Measurements from ENCODE around the gene PLXDC2. TPM values are rescaled to one million over a fixed set of nuclear protein-coding genes. Genes with fewer than 3 reads are reported as not detected.
"Not testable (repeated sequence)": the region's sequence is repeated elsewhere in the genome, so short reads cannot be mapped to it uniquely, and the experiment has no call there.

PLXDC2 gene
- total RNA-seq, 1 experiment from 2014 or later, result 21.9 TPM

- no peaks in the 10 kb centered on the region for H3K36me3 ChIP-seq (replicated peaks; ENCODE audit: control insufficient read depth, insufficient read depth, low read length)
- no peak for DNase-seq
- H3K27me3 ChIP-seq (ENCODE audit: control insufficient read depth, insufficient read depth, low read length), result no peaks in the 10 kb centered on the region
- H3K4me3 ChIP-seq (ENCODE audit: insufficient read depth, low read depth, low read length), result no peak overlapping the region
Measured at GRCh38 chr10:20004087-20004523, 187.9 kb downstream of the PLXDC2 start.

- DNase-seq, result no peak
- H3K4me3 ChIP-seq (ENCODE audit: insufficient read depth, low read depth, low read length), result no peak overlapping the region
- H3K27me3 ChIP-seq (ENCODE audit: control insufficient read depth, insufficient read depth, low read length), result no peaks in the 10 kb centered on the region
- H3K36me3 ChIP-seq (replicated peaks; ENCODE audit: control insufficient read depth, insufficient read depth, low read length), result no peaks in the 10 kb centered on the region
Measured at GRCh38 chr10:20005638-20006037, 189.4 kb downstream of the PLXDC2 start.

- Histone ChIP-seq H3K27me3 (ENCODE audit: control insufficient read depth, insufficient read depth, low read length) (no peaks in the 10 kb centered on the region), H3K36me3 (replicated peaks; ENCODE audit: control insufficient read depth, insufficient read depth, low read length) (no peaks in the 10 kb centered on the region), H3K4me3 (ENCODE audit: insufficient read depth, low read depth, low read length) (no peak overlapping the region)
- no peak for DNase-seq
Measured at GRCh38 chr10:20006169-20006870, 190.1 kb downstream of the PLXDC2 start.

- H3K27me3 ChIP-seq (ENCODE audit: control insufficient read depth, insufficient read depth, low read length), result no peaks in the 10 kb centered on the region
- H3K4me3 ChIP-seq (ENCODE audit: insufficient read depth, low read depth, low read length), result no peak overlapping the region
- H3K36me3 ChIP-seq (replicated peaks; ENCODE audit: control insufficient read depth, insufficient read depth, low read length), result no peaks in the 10 kb centered on the region
- no peak for DNase-seq
Measured at GRCh38 chr10:20007426-20007825, 191.2 kb downstream of the PLXDC2 start.

- Histone ChIP-seq H3K4me3 (ENCODE audit: insufficient read depth, low read depth, low read length) (no peak overlapping the region), H3K27me3 (ENCODE audit: control insufficient read depth, insufficient read depth, low read length) (no peaks in the 10 kb centered on the region), H3K36me3 (replicated peaks; ENCODE audit: control insufficient read depth, insufficient read depth, low read length) (no peaks in the 10 kb centered on the region)
- no peak for DNase-seq
Measured at GRCh38 chr10:20013991-20014750, 197.9 kb downstream of the PLXDC2 start.

GRCh38 chr10:20017961-20018360, 201.7 kb downstream of the PLXDC2 start:
- Histone ChIP-seq H3K36me3 (replicated peaks; ENCODE audit: control insufficient read depth, insufficient read depth, low read length) (no peaks in the 10 kb centered on the region), H3K4me3 (ENCODE audit: insufficient read depth, low read depth, low read length) (no peak overlapping the region), H3K27me3 (ENCODE audit: control insufficient read depth, insufficient read depth, low read length) (no peaks in the 10 kb centered on the region)
- DNase-seq, result no peak

GRCh38 chr10:20020677-20021076, 204.4 kb downstream of the PLXDC2 start:
- no peak for DNase-seq
- no peaks in the 10 kb centered on the region for H3K27me3 ChIP-seq (ENCODE audit: control insufficient read depth, insufficient read depth, low read length)
- no peaks in the 10 kb centered on the region for H3K36me3 ChIP-seq (replicated peaks; ENCODE audit: control insufficient read depth, insufficient read depth, low read length)
- H3K4me3 ChIP-seq (ENCODE audit: insufficient read depth, low read depth, low read length), result no peak overlapping the region

GRCh38 chr10:20029523-20029922, 213.3 kb downstream of the PLXDC2 start:
- Histone ChIP-seq H3K36me3 (replicated peaks; ENCODE audit: control insufficient read depth, insufficient read depth, low read length) (no peaks in the 10 kb centered on the region), H3K4me3 (ENCODE audit: insufficient read depth, low read depth, low read length) (no peak overlapping the region), H3K27me3 (ENCODE audit: control insufficient read depth, insufficient read depth, low read length) (no peaks in the 10 kb centered on the region)
- DNase-seq, result no peak

- Histone ChIP-seq H3K36me3 (replicated peaks; ENCODE audit: control insufficient read depth, insufficient read depth, low read length) (no peaks in the 10 kb centered on the region), H3K27me3 (ENCODE audit: control insufficient read depth, insufficient read depth, low read length) (no peaks in the 10 kb centered on the region), H3K4me3 (ENCODE audit: insufficient read depth, low read depth, low read length) (no peak overlapping the region)
- DNase-seq, result no peak
Measured at GRCh38 chr10:20033476-20033875, 217.2 kb downstream of the PLXDC2 start.

- DNase-seq, result no peak
- no peaks in the 10 kb centered on the region for H3K27me3 ChIP-seq (ENCODE audit: control insufficient read depth, insufficient read depth, low read length)
- H3K36me3 ChIP-seq (replicated peaks; ENCODE audit: control insufficient read depth, insufficient read depth, low read length), result no peaks in the 10 kb centered on the region
- no peak overlapping the region for H3K4me3 ChIP-seq (ENCODE audit: insufficient read depth, low read depth, low read length)
Measured at GRCh38 chr10:20034732-20035131, 218.5 kb downstream of the PLXDC2 start.

GRCh38 chr10:20040012-20040411, 223.8 kb downstream of the PLXDC2 start:
- H3K36me3 ChIP-seq (replicated peaks; ENCODE audit: control insufficient read depth, insufficient read depth, low read length), result no peaks in the 10 kb centered on the region
- no peaks in the 10 kb centered on the region for H3K27me3 ChIP-seq (ENCODE audit: control insufficient read depth, insufficient read depth, low read length)
- DNase-seq, result no peak
- no peak overlapping the region for H3K4me3 ChIP-seq (ENCODE audit: insufficient read depth, low read depth, low read length)

GRCh38 chr10:20041931-20042330, 225.7 kb downstream of the PLXDC2 start:
- DNase-seq, result no peak
- Histone ChIP-seq H3K27me3 (ENCODE audit: control insufficient read depth, insufficient read depth, low read length) (no peaks in the 10 kb centered on the region), H3K36me3 (replicated peaks; ENCODE audit: control insufficient read depth, insufficient read depth, low read length) (no peaks in the 10 kb centered on the region), H3K4me3 (ENCODE audit: insufficient read depth, low read depth, low read length) (no peak overlapping the region)

GRCh38 chr10:20045100-20045499, 228.9 kb downstream of the PLXDC2 start:
- not testable (repeated sequence) for H3K36me3 ChIP-seq (replicated peaks; ENCODE audit: control insufficient read depth, insufficient read depth, low read length); DNase-seq; H3K27me3 ChIP-seq (ENCODE audit: control insufficient read depth, insufficient read depth, low read length); H3K4me3 ChIP-seq (ENCODE audit: insufficient read depth, low read depth, low read length)

- no peak for DNase-seq
- Histone ChIP-seq H3K27me3 (ENCODE audit: control insufficient read depth, insufficient read depth, low read length) (no peaks in the 10 kb centered on the region), H3K36me3 (replicated peaks; ENCODE audit: control insufficient read depth, insufficient read depth, low read length) (no peaks in the 10 kb centered on the region), H3K4me3 (ENCODE audit: insufficient read depth, low read depth, low read length) (no peak overlapping the region)
Measured at GRCh38 chr10:20048161-20048560, 231.9 kb downstream of the PLXDC2 start.

GRCh38 chr10:20058135-20058534, 241.9 kb downstream of the PLXDC2 start:
- Histone ChIP-seq H3K4me3 (ENCODE audit: insufficient read depth, low read depth, low read length) (no peak overlapping the region), H3K27me3 (ENCODE audit: control insufficient read depth, insufficient read depth, low read length) (no peaks in the 10 kb centered on the region), H3K36me3 (replicated peaks; ENCODE audit: control insufficient read depth, insufficient read depth, low read length) (no peaks in the 10 kb centered on the region)
- no peak for DNase-seq

Measured in H7 (cell line).